Esophagus squamous epithelium (tissue), 4 donors: ENCODE measurements around the gene PLA2G3.

Experiments
- POLR2A ChIP-seq, 4 donors: fragments of 450-650 bp; IDR thresholded peaks; one replicate each; pipeline ENCODE4 v1.6.1; 2017; ENCODE audit warnings: antibody characterized with exemption in 4 of 4, mild to moderate bottlenecking in 4 of 4, moderate library complexity in 3 of 4
- TF ChIP-seq, protein P1 (sequence below), 6 experiments: fragments of 450-650 bp in 4 of 6; fragments of 200-600 bp in 2 of 6; sonication (generic) in 2 of 6; IDR thresholded peaks; one replicate each; pipeline ENCODE4 v1.5.1; 2016 to 2019; ENCODE audit warnings: antibody characterized with exemption in 6 of 6, mild to moderate bottlenecking in 4 of 6, moderate library complexity in 4 of 6

DNA sequence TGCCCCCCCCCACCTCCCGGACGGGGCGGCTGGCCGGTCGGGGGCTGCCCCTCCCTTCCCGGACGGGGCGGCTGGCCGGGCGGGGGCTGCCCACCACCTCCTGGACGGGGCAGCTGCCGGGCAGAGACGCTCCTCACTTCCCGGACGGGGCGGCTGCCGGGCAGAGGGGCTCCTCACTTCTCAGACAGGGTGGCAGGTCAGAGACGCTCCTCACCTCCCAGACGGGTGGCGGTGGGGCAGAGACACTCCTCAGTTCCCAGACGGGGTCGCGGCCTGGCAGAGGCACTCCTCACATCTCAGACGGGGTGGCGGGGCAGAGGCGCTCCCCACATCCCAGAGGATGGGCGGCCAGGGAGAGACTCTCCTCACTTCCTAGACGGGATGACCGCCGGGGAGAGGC, 43.7 kb upstream of the PLA2G3 start:
- TF ChIP-seq, protein P1, sequence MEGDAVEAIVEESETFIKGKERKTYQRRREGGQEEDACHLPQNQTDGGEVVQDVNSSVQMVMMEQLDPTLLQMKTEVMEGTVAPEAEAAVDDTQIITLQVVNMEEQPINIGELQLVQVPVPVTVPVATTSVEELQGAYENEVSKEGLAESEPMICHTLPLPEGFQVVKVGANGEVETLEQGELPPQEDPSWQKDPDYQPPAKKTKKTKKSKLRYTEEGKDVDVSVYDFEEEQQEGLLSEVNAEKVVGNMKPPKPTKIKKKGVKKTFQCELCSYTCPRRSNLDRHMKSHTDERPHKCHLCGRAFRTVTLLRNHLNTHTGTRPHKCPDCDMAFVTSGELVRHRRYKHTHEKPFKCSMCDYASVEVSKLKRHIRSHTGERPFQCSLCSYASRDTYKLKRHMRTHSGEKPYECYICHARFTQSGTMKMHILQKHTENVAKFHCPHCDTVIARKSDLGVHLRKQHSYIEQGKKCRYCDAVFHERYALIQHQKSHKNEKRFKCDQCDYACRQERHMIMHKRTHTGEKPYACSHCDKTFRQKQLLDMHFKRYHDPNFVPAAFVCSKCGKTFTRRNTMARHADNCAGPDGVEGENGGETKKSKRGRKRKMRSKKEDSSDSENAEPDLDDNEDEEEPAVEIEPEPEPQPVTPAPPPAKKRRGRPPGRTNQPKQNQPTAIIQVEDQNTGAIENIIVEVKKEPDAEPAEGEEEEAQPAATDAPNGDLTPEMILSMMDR (IDR thresholded peaks at IDR 0.05), result no peak
- TF ChIP-seq POLR2A (IDR thresholded peaks at IDR 0.05), result no peak
